Activated T-helper 9 cell treated with anti-CD3 and anti-CD28 coated beads, Interleukin-2, amount 50 U/mL, for 16 hours (primary cell): ENCODE data around the gene METTL6.
"Not testable (repeated sequence)": the region's sequence is repeated elsewhere in the genome, so short reads cannot be mapped to it uniquely, and the experiment has no call there.

Source experiments
- DNase-seq: peaks from one replicate; pipeline ENCODE4 v3.0.0-alpha.2; 2020; ENCODE audit warnings: low read depth

The METTL6 gene

GRCh38 chr3:15404767-15405166 is 22.6 kb downstream of the METTL6 start:
- DNase-seq, result no peak

GRCh38 chr3:15403965-15404364 is 23.4 kb downstream of the METTL6 start:
- DNase-seq, result no peak

- DNase-seq, result no peak
Measured at GRCh38 chr3:15403495-15403894, 23.8 kb downstream of the METTL6 start.

- no peak for DNase-seq
Measured at GRCh38 chr3:15401936-15402335, 25.4 kb downstream of the METTL6 start.

- DNase-seq, result no peak
Measured at GRCh38 chr3:15399970-15400369, 27.4 kb downstream of the METTL6 start.

GRCh38 chr3:15398731-15399133 is 28.6 kb downstream of the METTL6 start:
- DNase-seq, result not testable (repeated sequence)

GRCh38 chr3:15393252-15393651 is 34.1 kb downstream of the METTL6 start:
- not testable (repeated sequence) for DNase-seq

GRCh38 chr3:15391007-15391406 is 36.3 kb downstream of the METTL6 start:
- no peak for DNase-seq

- DNase-seq, result no peak
Measured at GRCh38 chr3:15390460-15390859, 36.9 kb downstream of the METTL6 start.

- not testable (repeated sequence) for DNase-seq
Measured at GRCh38 chr3:15388335-15388734, 39.0 kb downstream of the METTL6 start.

GRCh38 chr3:15387735-15388134 is 39.6 kb downstream of the METTL6 start:
- no peak for DNase-seq

GRCh38 chr3:15387171-15387581 is 40.2 kb downstream of the METTL6 start:
- DNase-seq, result no peak

GRCh38 chr3:15386654-15386955 is 40.7 kb downstream of the METTL6 start:
- DNase-seq, result not testable (repeated sequence)

GRCh38 chr3:15385901-15386653 is 41.3 kb downstream of the METTL6 start:
- DNase-seq, result no peak

GRCh38 chr3:15385238-15385695 is 42.1 kb downstream of the METTL6 start:
- not testable (repeated sequence) for DNase-seq

- DNase-seq, result no peak
Measured at GRCh38 chr3:15384510-15385237, 42.7 kb downstream of the METTL6 start.

- DNase-seq, result no peak
Measured at GRCh38 chr3:15382405-15382923, 44.9 kb downstream of the METTL6 start.

- no peak for DNase-seq
Measured at GRCh38 chr3:15380980-15381890, 46.1 kb downstream of the METTL6 start.

GRCh38 chr3:15377961-15378791 is 49.2 kb downstream of the METTL6 start:
- peak; percentile 90 for DNase-seq

- DNase-seq, result no peak
Measured at GRCh38 chr3:15375461-15376000, 51.8 kb downstream of the METTL6 start.

GRCh38 chr3:15372918-15373317 is 54.4 kb downstream of the METTL6 start:
- no peak for DNase-seq
